Measurements from ENCODE around the gene ZBTB43. TPM values are rescaled to one million over a fixed set of nuclear protein-coding genes. Genes with fewer than 3 reads are reported as not detected.

The ZBTB43 gene
- total RNA-seq, 1 donor from 2014 or later, result 23.0 TPM

GRCh38 chr9:126833710-126834345 lies 29.0 kb downstream of the ZBTB43 start:
- H3K4me3 Mint-ChIP-seq, result no peak overlapping the region
- TF ChIP-seq CTCF (conservative IDR thresholded peaks at IDR 0.05), result no peak
- H3K27me3 Mint-ChIP-seq (ENCODE audit: low read depth), result no peaks in the 10 kb centered on the region
- DNase-seq (ENCODE audit: low read depth, low spot score), result no peak
- no peak overlapping the region for H3K27ac Mint-ChIP-seq (ENCODE audit: unreplicated experiment)
- no peaks in the 10 kb centered on the region for H3K4me1 Mint-ChIP-seq
- H3K9me3 Mint-ChIP-seq, result no peaks in the 10 kb centered on the region
- H3K36me3 Mint-ChIP-seq (ENCODE audit: low read depth), result peaks cover 10% of the 10 kb centered on the region

- TF ChIP-seq CTCF (conservative IDR thresholded peaks at IDR 0.05), result no peak
- Mint-ChIP-seq H3K27me3 (ENCODE audit: low read depth) (no peaks in the 10 kb centered on the region), H3K27ac (ENCODE audit: unreplicated experiment) (no peak overlapping the region), H3K4me3 (no peak overlapping the region), H3K4me1 (no peaks in the 10 kb centered on the region), H3K9me3 (no peaks in the 10 kb centered on the region), H3K36me3 (ENCODE audit: low read depth) (peaks cover 13% of the 10 kb centered on the region)
- DNase-seq (ENCODE audit: low read depth, low spot score), result no peak
Observed at GRCh38 chr9:126834672-126835071, 29.8 kb downstream of the ZBTB43 start.

GRCh38 chr9:126836216-126836615 lies 31.4 kb downstream of the ZBTB43 start:
- no peak overlapping the region for H3K27ac Mint-ChIP-seq (ENCODE audit: unreplicated experiment)
- H3K4me3 Mint-ChIP-seq, result no peak overlapping the region
- no peaks in the 10 kb centered on the region for H3K4me1 Mint-ChIP-seq
- no peaks in the 10 kb centered on the region for H3K27me3 Mint-ChIP-seq (ENCODE audit: low read depth)
- no peak for TF ChIP-seq CTCF (conservative IDR thresholded peaks at IDR 0.05)
- no peak for DNase-seq (ENCODE audit: low read depth, low spot score)
- H3K9me3 Mint-ChIP-seq, result no peaks in the 10 kb centered on the region
- H3K36me3 Mint-ChIP-seq (ENCODE audit: low read depth), result peaks cover 10% of the 10 kb centered on the region

- Mint-ChIP-seq H3K36me3 (ENCODE audit: low read depth) (peaks cover 8% of the 10 kb centered on the region), H3K27me3 (ENCODE audit: low read depth) (no peaks in the 10 kb centered on the region), H3K4me1 (peaks cover 9% of the 10 kb centered on the region), H3K9me3 (no peaks in the 10 kb centered on the region), H3K27ac (ENCODE audit: unreplicated experiment) (no peak overlapping the region), H3K4me3 (no peak overlapping the region)
- no peak for TF ChIP-seq CTCF (conservative IDR thresholded peaks at IDR 0.05)
- no peak for DNase-seq (ENCODE audit: low read depth, low spot score)
Observed at GRCh38 chr9:126838055-126838811, 33.4 kb downstream of the ZBTB43 start.

- DNase-seq (ENCODE audit: low read depth, low spot score), result no peak
- no peaks in the 10 kb centered on the region for H3K27me3 Mint-ChIP-seq (ENCODE audit: low read depth)
- H3K27ac Mint-ChIP-seq (ENCODE audit: unreplicated experiment), result no peak overlapping the region
- H3K4me3 Mint-ChIP-seq, result no peak overlapping the region
- H3K36me3 Mint-ChIP-seq (ENCODE audit: low read depth), result peaks cover 6% of the 10 kb centered on the region
- no peak for TF ChIP-seq CTCF (conservative IDR thresholded peaks at IDR 0.05)
- peaks cover 15% of the 10 kb centered on the region for H3K4me1 Mint-ChIP-seq
- H3K9me3 Mint-ChIP-seq, result no peaks in the 10 kb centered on the region
Observed at GRCh38 chr9:126838895-126839294, 34.1 kb downstream of the ZBTB43 start.

Data from neural crest cell (in vitro differentiated cells).